ENCODE data around the gene VPREB1. TPM values are rescaled to one million over a fixed set of nuclear protein-coding genes. Genes with fewer than 3 reads are reported as not detected.
"Not testable (repeated sequence)": the region's sequence is repeated elsewhere in the genome, so short reads cannot be mapped to it uniquely, and the experiment has no call there.

The VPREB1 gene
- total RNA-seq, 4 donors from 2014 or later, result not detected

DNA sequence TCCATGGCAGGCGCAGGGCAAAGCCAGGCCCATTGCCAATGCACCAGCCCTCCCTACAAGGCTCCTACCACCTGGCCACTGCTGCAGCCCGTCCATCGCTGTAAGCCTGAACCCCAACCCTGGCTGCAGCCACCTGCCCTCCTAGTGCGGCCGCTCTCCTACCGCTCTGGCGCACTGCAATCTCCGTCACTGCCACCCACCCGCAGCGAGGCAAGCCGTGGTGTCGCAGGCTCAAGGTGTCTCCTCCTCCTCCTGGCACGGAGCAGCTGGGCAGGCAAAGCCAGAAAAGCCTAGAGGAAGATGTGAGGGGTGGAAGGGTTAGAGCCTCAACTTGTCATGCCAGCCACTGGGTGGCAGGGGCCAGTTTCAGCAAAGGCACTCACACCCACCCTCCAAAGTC is 50.1 kb downstream of the VPREB1 start:
- WGBS, result 88% methylated on average over 12 of the region's 13 CpGs
- H3K4me3 ChIP-seq; H3K9me3 ChIP-seq; intact Hi-C loops (cut with DNase I); H3K27ac ChIP-seq (replicated peaks in 1 of 4); DNase-seq (ENCODE audit: extremely low spot score); H3K27me3 ChIP-seq: not testable (repeated sequence)
- Histone ChIP-seq H3K36me3 (peaks cover 0 to 42% (median 22%) of the 10 kb centered on the region in 4 donors), H3K4me1 (peaks cover 0 to 11% (median 10%) of the 10 kb centered on the region in 4 donors)
